Central memory CD4-positive, alpha-beta T cell (primary cell): ENCODE data around the gene DGKA.
"Not testable (repeated sequence)": the region's sequence is repeated elsewhere in the genome, so short reads cannot be mapped to it uniquely, and the experiment has no call there.

Source experiments
- DNase-seq: peaks from one replicate; pipeline ENCODE4 v3.0.0; 2022

DGKA gene

DNA sequence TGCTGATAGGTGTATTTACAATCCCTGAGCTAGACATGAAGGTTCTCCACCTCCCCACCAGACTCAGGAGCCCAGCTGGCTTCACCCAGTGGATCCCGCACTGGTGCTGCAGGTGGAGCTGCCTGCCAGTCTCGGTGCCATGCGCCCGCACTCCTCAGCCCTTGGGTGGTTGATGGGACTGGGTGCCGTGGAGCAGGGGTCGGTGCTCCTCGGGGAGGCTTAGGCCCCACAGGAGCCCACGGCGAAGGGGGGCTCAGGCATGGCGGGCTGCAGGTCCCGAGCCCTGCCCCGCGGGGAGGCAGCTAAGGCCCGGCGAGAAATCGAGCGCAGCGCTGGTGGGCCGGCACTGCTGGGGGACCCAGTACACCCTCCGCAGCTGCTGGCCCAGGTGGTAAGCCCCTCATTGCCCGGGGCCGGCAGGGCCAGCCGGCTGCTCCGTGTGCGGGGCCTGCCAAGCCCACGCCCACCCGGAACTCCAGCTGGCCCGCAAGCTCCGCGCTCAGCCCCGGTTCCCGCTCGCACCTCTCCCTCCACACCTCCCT, 69.1 kb downstream of the DGKA start:
- DNase-seq, result not testable (repeated sequence)

DNA sequence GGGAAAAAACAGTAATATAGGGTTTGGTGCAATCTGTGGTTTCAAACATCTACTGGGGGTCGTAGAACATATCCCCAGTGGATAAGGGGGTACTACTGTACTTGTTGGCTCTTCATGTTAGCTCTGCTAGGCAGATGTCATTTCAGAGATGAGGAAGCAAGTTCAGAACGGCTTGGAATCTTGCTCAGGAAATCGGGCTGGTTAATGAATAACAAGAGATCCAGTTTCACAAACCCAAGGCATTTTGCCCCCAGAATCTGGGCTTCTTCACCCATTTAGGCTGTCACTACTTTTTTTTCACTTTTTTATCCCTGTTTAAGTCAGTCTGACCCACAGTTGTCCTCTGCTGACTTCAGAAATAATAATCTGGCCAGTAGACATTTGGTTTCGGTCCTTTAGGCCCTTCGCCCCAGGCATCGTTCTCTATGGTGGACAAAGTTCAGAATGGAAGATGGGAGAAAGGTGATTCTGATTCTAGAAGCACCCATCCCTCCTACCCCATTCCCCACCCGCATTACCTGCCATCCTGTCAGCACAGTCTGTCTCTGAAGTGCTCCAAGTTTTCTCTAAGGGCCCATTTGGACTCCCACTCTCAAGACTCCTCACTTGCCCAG, 70.6 kb downstream of the DGKA start:
- no peak for DNase-seq

DNA sequence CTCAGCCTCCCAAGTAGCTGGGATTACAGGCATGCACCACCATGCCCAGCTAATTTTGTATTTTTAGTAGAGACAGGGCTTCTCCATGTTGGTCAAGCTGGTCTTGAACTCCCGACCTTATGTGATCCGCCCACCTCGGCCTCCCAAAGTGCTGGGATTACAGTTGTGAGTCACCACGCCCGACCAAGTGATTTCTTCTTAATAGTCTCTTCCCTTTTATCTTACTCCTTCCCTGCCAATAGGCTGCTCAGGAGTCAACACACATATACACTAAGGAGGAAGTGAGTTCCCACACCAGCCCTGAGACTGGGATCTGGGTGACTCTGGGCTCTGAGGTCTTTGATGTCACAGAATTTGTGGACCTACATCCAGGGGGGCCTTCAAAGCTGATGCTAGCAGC, 72.4 kb downstream of the DGKA start:
- DNase-seq, result not testable (repeated sequence)
